Hepatocyte (in vitro differentiated cells): ENCODE data around the gene ATG13.

ENCODE experiments used
- EZH2 ChIP-seq: fragments of 200-600 bp; sonication (generic); IDR thresholded peaks from 2 replicates; pipeline ENCODE4 v1.6.1; 2016; ENCODE audit warnings: antibody characterized with exemption, mild to moderate bottlenecking, borderline replicate concordance
- TF ChIP-seq, protein P1 (sequence below): fragments of 200-600 bp; sonication (generic); IDR thresholded peaks from 2 replicates; pipeline ENCODE4 v1.5.1; 2016; ENCODE audit warnings: antibody characterized with exemption, mild to moderate bottlenecking; ENCODE audit not compliant: poor library complexity

DNA sequence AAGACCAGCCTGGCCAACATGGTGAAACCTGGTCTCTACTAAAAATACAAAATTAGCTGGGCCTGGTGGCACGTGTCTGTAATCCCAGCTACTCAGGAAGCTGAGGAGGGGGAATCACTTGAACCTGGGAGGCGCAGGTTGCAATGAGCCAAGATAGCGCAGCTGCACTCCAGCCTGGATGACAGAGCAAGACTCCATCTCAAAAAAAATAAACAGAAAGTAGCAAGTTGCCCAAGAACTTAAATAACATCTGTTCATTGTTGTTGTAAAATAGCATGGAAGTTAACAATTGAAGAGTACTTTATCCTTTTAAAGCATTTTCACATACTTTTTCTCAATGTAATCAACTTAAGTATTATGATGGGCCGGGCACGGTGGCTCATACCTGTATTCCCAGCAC, 29.2 kb upstream of the ATG13 start:
- no peak for TF ChIP-seq EZH2
- TF ChIP-seq, protein P1, sequence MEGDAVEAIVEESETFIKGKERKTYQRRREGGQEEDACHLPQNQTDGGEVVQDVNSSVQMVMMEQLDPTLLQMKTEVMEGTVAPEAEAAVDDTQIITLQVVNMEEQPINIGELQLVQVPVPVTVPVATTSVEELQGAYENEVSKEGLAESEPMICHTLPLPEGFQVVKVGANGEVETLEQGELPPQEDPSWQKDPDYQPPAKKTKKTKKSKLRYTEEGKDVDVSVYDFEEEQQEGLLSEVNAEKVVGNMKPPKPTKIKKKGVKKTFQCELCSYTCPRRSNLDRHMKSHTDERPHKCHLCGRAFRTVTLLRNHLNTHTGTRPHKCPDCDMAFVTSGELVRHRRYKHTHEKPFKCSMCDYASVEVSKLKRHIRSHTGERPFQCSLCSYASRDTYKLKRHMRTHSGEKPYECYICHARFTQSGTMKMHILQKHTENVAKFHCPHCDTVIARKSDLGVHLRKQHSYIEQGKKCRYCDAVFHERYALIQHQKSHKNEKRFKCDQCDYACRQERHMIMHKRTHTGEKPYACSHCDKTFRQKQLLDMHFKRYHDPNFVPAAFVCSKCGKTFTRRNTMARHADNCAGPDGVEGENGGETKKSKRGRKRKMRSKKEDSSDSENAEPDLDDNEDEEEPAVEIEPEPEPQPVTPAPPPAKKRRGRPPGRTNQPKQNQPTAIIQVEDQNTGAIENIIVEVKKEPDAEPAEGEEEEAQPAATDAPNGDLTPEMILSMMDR = no peak
